ENCODE results near the gene EXD1.
"Not testable (repeated sequence)": the region's sequence is repeated elsewhere in the genome, so short reads cannot be mapped to it uniquely, and the experiment has no call there.

Gene EXD1

GRCh38 chr15:41139619-41140018 lies 90.9 kb downstream of the EXD1 start:
- no peak for DNase-seq

DNA sequence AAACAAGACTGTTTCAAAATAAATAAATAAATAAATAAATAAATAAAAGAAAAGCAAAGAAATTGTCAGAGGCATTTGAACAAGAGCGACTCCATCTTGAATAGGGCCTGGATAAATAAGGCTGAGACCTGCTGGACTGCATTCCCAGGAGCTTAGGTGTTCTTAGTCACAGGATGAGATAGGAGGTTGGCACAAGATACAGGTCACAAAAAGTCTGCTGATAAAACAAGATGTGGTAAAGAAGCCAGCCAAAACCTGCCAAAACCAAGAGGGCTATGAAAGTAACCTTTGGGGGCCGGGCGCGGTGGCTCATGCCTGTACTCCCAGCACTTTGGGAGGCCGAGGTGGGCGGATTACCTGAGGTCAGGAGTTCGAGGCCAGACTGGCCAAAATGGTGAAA lies 91.4 kb downstream of the EXD1 start:
- not testable (repeated sequence) for DNase-seq

GRCh38 chr15:41135580-41135979 lies 95.0 kb downstream of the EXD1 start:
- not testable (repeated sequence) for DNase-seq

DNA sequence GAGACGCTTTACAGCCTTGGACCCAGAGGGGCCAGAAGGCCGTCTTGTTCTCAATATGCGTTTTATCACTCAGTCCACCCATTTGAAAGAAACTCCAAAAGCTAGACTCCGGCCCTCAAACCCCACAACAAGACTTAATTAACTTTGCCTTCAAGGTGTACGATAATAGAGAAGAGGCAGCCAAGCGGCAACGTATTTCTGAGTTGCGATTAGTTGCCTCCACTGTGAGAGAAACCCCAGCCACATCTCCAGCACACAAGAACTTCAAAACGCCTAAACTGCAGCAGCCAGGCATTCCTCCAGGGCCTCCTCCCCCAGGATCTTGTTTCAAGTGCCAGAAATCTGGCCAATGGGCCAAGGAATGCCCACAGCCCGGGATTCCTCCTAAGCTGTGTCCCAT lies 97.1 kb downstream of the EXD1 start:
- DNase-seq, result peak; percentile 7

All from retina (tissue), 1 donor.